PC-9 (cell line): ENCODE measurements around the gene DGKA.

ENCODE experiments used
- EZH2 ChIP-seq: fragments of 200-600 bp; sonication (generic); IDR thresholded peaks from 2 replicates; pipeline ENCODE4 v1.8.0; 2017; ENCODE audit warnings: antibody characterized with exemption, low read depth
- TF ChIP-seq, protein P1 (sequence below): fragments of 200-600 bp; sonication (generic); conservative IDR thresholded peaks from 2 replicates; pipeline ENCODE4 v1.6.1; 2017; ENCODE audit warnings: mixed run types, antibody characterized with exemption, mild to moderate bottlenecking, moderate library complexity

DNA sequence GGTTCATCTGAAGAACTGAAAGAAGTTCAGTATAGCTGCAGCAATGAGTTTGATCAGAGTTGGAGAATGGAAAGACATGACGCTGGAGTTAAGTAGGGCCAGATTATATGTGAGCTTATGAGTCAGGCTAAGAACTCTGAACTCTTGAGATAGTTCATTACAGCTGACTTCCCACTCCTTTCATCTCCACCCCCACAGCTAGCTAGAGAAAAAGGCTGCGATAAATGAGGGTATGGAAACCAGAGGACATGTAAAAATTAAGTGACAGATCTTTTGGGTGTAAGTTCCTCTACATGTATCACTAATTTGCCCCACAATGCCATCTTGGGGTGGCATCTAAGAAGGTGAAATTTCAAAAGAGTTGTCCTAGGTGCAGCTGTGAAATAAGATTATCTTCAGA lies 31.9 kb upstream of the DGKA start:
- TF ChIP-seq, protein P1, sequence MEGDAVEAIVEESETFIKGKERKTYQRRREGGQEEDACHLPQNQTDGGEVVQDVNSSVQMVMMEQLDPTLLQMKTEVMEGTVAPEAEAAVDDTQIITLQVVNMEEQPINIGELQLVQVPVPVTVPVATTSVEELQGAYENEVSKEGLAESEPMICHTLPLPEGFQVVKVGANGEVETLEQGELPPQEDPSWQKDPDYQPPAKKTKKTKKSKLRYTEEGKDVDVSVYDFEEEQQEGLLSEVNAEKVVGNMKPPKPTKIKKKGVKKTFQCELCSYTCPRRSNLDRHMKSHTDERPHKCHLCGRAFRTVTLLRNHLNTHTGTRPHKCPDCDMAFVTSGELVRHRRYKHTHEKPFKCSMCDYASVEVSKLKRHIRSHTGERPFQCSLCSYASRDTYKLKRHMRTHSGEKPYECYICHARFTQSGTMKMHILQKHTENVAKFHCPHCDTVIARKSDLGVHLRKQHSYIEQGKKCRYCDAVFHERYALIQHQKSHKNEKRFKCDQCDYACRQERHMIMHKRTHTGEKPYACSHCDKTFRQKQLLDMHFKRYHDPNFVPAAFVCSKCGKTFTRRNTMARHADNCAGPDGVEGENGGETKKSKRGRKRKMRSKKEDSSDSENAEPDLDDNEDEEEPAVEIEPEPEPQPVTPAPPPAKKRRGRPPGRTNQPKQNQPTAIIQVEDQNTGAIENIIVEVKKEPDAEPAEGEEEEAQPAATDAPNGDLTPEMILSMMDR: no peak
- TF ChIP-seq EZH2: no peak
